IPS-18a (cell line): ENCODE measurements around the gene MLLT10.
A peak's percentile ranks its signal among the peaks of the same experiment; 100 is the strongest.

ENCODE experiments used
- H3K27ac ChIP-seq: one replicate; pipeline ENCODE4 v1.5.1; 2013; ENCODE audit warnings: low read length
- H3K27me3 ChIP-seq: one replicate; pipeline ENCODE4 v1.6.1; 2013; ENCODE audit warnings: mild to moderate bottlenecking, low read length; ENCODE audit not compliant: control insufficient read depth, insufficient read depth
- H3K36me3 ChIP-seq: one replicate; pipeline ENCODE4 v1.6.1; 2013; ENCODE audit warnings: low read depth, low read length; ENCODE audit not compliant: control insufficient read depth
- H3K4me1 ChIP-seq: one replicate; pipeline ENCODE4 v1.6.1; 2013; ENCODE audit warnings: low read depth, low read length; ENCODE audit not compliant: control insufficient read depth
- H3K4me3 ChIP-seq: one replicate; pipeline ENCODE4 v1.5.1; 2013; ENCODE audit warnings: low read length
- H3K9ac ChIP-seq: one replicate; pipeline ENCODE4 v1.6.1; 2013; ENCODE audit warnings: mild to moderate bottlenecking, low read length, moderate library complexity
- H3K9me3 ChIP-seq: one replicate; pipeline ENCODE4 v1.6.1; 2013; ENCODE audit warnings: low read depth, low read length; ENCODE audit not compliant: control insufficient read depth

The MLLT10 gene

DNA sequence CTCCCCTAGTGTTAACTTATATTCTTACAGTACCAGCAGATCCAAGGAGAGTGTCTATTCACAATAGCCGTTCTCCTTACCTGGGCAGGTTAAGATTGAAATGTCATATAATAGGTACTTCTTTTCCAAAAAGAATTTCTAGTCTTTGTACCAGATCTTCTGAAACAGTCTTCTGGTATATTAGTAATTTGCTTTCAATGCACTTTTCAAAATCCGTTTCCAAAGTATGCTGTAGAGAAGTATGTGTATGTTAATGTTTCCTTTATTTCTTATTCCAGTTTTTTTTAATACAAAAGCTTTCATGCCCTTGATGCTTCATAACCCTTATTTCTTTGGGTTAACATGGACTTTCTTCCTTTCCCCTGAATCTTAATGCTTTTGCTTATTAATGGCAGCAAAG is 188.2 kb downstream of the MLLT10 start:
- Histone ChIP-seq H3K4me1 (peaks cover 30% of the 10 kb centered on the region), H3K9ac (no peak overlapping the region), H3K36me3 (peaks cover 4% of the 10 kb centered on the region), H3K4me3 (no peak overlapping the region), H3K27ac (no peak overlapping the region), H3K27me3 (no peaks in the 10 kb centered on the region), H3K9me3 (no peaks in the 10 kb centered on the region)

DNA sequence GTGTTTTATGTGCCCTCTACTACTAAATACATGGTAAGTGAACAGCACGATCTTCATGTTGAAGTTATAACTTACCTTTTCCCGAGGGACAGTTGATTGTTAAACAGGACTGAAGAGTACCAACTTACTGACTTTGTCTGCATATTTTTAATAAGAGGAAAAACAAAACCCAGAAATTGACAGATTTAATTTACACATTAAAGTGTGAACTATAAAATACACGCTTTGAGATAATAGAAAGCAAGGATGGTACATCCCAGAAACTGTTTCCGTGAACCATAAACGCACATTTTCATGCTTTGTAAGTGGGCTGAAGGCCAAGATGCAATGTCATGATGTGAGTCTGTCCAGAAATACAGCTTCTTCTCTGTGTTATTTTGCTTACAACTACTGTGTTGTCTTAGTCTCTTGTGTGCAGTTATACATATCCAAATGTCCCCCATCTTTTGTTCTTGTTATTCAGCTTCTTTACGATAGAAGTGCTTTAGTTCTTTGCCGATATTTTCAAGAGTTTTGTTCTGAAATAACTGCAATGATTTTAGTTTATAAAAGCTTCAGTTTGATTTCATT is 190.1 kb downstream of the MLLT10 start:
- H3K9me3 ChIP-seq, result no peaks in the 10 kb centered on the region
- H3K4me1 ChIP-seq, result peaks cover 35% of the 10 kb centered on the region
- H3K27me3 ChIP-seq, result no peaks in the 10 kb centered on the region
- peaks cover 17% of the 10 kb centered on the region for H3K36me3 ChIP-seq
- no peak overlapping the region for H3K4me3 ChIP-seq
- H3K27ac ChIP-seq, result no peak overlapping the region
- no peak overlapping the region for H3K9ac ChIP-seq

DNA sequence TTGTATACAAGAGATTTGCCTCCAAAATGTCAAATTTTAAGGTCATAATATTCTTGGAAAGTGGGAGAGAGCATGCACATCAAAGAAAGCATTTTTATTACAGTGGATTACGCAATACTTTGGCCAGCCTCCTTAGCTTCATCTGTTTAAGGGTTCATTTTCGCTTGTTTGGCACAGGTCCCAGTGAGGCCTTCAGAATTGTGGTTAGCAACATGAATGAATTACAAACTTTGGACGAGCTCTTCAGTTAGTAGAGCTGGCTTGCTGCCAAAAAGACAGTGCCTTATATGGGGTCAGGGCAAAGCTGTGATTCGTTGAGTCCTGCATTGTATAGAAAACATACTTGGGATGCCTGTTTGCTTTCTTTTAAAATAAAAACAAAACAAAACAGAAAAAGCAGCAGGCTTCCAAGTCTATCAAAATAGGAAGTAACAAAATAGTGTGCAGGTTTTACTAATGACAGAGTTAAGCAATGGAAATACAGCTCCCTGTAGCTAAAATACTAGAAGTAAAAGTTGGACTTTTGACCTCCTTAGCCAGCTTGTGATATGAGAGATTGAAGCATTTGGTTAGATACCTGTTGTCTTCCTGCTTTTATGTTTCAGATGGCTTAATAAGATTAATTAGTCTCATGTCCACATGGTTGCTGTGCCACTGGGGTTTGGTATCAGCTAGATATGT is 190.8 kb downstream of the MLLT10 start:
- H3K9ac ChIP-seq, result no peak overlapping the region
- no peak overlapping the region for H3K27ac ChIP-seq
- H3K4me1 ChIP-seq, result peaks cover 32% of the 10 kb centered on the region
- H3K27me3 ChIP-seq, result no peaks in the 10 kb centered on the region
- H3K4me3 ChIP-seq, result no peak overlapping the region
- H3K36me3 ChIP-seq, result peaks cover 21% of the 10 kb centered on the region
- H3K9me3 ChIP-seq, result no peaks in the 10 kb centered on the region

DNA sequence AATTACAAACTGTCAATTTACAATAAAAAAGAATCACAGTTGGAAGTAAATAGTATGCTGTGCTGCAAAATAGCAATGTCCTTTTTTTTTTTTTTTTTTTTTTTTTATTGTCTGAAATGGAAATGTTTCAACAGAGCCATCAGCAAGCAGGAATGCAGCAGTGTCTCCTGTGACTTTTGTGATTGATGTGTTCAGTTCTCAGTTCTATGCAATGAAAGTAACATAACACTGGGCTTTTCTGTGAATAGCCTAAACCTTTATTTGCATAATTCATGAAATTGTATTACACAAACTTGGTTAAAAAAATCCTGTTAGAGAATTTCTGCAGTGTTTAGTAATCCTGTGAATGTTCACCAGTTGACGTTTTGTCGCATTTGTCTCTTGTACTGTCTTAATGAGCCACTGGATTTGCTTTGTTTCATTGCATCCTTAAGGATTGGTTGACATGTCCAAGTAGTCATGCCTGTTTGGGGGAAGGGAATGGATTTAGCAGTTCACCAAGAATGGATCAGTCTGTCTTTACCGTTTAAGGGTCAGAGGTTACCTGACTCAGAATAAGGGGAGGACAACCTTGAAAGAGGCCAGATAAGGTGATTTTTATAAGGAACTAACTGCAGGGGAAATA is 192.7 kb downstream of the MLLT10 start:
- H3K9me3 ChIP-seq, result no peaks in the 10 kb centered on the region

DNA sequence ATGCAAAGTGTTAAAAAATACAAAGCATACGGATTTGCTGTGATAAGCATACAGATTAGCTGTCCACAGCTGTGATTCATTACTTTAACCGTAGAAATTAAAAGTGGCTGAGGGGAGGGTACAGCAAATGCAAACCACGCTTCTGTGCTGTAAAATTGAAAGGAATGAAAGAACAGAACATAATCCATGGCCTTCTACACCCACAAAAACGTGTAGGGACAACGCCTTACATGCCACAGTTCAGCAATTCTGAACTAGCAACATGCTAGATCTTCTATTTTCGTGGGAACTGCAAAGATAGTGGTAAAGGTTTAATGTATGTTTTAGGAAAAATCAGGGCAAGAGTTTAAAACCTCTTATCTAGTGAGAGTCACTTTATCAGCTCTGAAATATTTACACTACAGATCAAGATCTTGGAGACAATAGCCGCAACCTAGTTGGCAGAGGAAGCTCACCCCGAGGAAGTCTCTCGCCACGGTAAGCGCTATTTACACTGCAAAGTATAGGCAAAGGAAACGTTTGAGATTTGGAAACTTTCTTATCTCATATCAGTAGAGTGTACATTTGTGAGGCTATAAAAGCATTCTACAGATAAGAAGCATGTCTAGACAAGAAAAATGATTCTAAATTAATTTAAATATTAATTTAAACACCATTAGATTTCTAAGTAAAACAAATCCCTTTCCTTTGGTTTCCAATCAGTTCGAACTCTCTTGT is 193.6 kb downstream of the MLLT10 start:
- Histone ChIP-seq H3K9me3 (no peaks in the 10 kb centered on the region), H3K27me3 (no peaks in the 10 kb centered on the region), H3K9ac (no peak overlapping the region), H3K36me3 (peaks cover 26% of the 10 kb centered on the region), H3K4me3 (no peak overlapping the region), H3K27ac (no peak overlapping the region), H3K4me1 (peaks cover 35% of the 10 kb centered on the region)

More for the DNA sequence above, 192.7 kb downstream of the MLLT10 start:
- peaks cover 26% of the 10 kb centered on the region for H3K36me3 ChIP-seq
- no peaks in the 10 kb centered on the region for H3K27me3 ChIP-seq
- H3K27ac ChIP-seq, result no peak overlapping the region
- H3K4me1 ChIP-seq, result peaks cover 27% of the 10 kb centered on the region
- H3K4me3 ChIP-seq, result peak overlapping the region; percentile 21
- H3K9ac ChIP-seq, result no peak overlapping the region

DNA sequence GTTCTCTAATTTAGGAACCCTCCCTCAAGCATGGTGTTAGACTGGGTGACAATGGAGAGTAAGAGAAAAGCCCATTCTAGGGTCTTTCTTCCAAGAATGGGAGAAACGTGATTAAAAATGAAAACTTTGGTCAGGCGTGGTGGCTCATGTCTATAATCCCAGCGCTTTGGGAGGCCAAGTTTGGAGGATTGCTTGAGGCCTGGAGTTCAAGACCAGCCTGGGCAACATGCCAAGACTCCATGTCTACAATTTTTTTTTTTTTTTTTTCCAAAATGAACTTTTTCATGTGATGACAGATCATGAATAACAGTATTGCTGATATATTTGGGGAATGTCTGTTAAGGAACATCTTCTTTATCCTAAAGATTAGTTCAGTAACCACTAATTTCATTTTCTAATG is 194.6 kb downstream of the MLLT10 start:
- no peak overlapping the region for H3K4me3 ChIP-seq
- no peak overlapping the region for H3K27ac ChIP-seq
- H3K9ac ChIP-seq, result no peak overlapping the region
- H3K9me3 ChIP-seq, result no peaks in the 10 kb centered on the region
- peaks cover 42% of the 10 kb centered on the region for H3K4me1 ChIP-seq
- no peaks in the 10 kb centered on the region for H3K27me3 ChIP-seq
- peaks cover 27% of the 10 kb centered on the region for H3K36me3 ChIP-seq

DNA sequence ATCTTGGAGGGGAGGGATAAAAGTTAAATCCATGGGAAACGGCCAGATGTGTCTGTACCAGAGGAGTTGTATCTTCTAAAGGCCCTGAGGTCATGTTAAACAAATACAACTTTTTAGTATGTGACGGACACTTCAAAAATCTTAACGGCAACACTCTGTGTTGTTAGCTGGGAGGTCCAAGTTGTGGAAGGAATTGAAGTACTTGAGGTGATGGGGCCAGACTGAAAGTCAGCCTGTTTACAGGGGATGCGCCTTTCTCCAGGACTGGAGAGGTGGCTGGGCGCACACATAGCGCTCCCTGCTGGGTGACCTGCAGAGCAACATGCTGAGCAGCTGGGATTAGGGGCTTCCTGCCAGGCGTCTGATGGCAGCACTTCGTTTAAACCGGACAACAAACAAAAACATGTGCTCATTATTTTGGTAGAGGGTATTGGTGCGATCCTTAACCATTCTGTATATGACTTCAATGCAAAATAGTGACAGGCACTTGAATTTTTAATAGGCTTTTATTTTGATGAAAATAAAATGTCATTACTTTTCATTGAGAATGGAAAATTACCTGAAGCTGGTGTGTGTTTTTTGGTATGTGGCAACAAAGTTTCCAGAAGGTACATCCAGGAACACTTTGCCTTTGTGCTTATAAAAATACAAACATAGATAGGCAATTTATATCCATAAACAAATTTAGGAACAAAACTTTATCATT is 198.2 kb downstream of the MLLT10 start:
- no peak overlapping the region for H3K27ac ChIP-seq
- H3K27me3 ChIP-seq, result no peaks in the 10 kb centered on the region
- no peaks in the 10 kb centered on the region for H3K9me3 ChIP-seq
- H3K4me1 ChIP-seq, result peaks cover 25% of the 10 kb centered on the region
- H3K36me3 ChIP-seq, result peaks cover 32% of the 10 kb centered on the region
- no peak overlapping the region for H3K4me3 ChIP-seq
- no peak overlapping the region for H3K9ac ChIP-seq

DNA sequence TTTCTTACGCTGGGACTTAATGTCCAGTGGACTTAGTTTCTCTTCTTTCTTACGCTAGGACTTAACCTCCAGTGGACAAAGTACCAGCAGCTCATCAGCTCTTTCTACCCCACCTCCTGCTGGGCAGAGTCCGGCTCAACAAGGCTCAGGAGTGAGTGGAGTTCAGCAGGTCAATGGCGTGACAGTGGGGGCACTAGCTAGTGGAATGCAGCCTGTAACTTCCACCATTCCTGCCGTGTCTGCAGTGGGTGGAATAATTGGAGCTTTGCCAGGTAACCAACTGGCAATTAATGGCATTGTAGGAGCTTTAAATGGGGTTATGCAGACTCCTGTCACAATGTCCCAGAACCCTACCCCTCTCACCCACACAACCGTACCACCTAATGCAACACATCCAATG is 199.7 kb downstream of the MLLT10 start:
- H3K27me3 ChIP-seq, result no peaks in the 10 kb centered on the region
- H3K9ac ChIP-seq, result no peak overlapping the region
- no peaks in the 10 kb centered on the region for H3K9me3 ChIP-seq
- H3K27ac ChIP-seq, result no peak overlapping the region
- H3K36me3 ChIP-seq, result peaks cover 27% of the 10 kb centered on the region
- peaks cover 20% of the 10 kb centered on the region for H3K4me1 ChIP-seq
- H3K4me3 ChIP-seq, result no peak overlapping the region

DNA sequence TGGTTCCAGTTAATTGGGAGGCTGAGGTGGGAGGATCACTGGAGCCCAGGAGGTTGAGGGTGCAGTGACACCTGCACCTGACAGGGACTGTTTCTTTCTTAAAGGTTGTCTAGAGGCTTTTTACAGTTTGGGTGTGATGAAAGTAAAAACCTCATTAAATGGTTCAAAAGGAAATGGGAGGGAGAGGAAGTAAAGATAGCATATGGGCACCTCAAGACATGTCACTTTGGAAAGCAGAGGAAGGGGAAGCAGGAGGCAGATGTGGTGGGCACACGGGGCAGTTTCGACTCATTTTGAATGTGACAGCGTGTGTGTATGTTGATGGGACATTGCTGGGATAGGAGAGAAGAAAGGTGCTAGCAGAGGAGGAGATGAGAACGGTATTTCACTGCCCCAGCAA is 203.1 kb downstream of the MLLT10 start:
- Histone ChIP-seq H3K27ac (no peak overlapping the region), H3K9ac (no peak overlapping the region), H3K27me3 (no peaks in the 10 kb centered on the region), H3K9me3 (no peaks in the 10 kb centered on the region), H3K4me3 (no peak overlapping the region), H3K36me3 (peaks cover 41% of the 10 kb centered on the region), H3K4me1 (peaks cover 19% of the 10 kb centered on the region)

DNA sequence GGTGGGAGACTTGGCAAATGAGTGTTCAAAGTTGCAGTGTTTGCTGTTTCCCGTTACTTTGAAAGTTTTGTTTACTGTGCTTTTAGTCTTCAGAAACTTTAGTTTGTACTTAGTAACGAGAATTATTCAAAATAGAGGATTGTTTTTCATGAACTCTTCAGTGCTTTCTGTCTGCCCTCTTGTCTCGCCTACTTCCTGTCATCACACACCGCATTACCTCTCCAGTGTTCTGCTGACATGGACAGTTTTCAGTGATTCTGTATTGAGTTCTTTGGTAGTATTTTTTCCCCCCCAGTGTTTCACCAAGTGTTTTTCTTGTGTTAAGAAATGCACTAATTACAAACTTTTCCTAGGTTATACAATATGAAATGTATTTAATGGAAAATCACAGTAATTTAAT is 207.0 kb downstream of the MLLT10 start:
- Histone ChIP-seq H3K36me3 (peaks cover 49% of the 10 kb centered on the region), H3K4me3 (no peak overlapping the region), H3K4me1 (peaks cover 10% of the 10 kb centered on the region), H3K27ac (no peak overlapping the region), H3K9ac (no peak overlapping the region), H3K27me3 (no peaks in the 10 kb centered on the region), H3K9me3 (no peaks in the 10 kb centered on the region)

DNA sequence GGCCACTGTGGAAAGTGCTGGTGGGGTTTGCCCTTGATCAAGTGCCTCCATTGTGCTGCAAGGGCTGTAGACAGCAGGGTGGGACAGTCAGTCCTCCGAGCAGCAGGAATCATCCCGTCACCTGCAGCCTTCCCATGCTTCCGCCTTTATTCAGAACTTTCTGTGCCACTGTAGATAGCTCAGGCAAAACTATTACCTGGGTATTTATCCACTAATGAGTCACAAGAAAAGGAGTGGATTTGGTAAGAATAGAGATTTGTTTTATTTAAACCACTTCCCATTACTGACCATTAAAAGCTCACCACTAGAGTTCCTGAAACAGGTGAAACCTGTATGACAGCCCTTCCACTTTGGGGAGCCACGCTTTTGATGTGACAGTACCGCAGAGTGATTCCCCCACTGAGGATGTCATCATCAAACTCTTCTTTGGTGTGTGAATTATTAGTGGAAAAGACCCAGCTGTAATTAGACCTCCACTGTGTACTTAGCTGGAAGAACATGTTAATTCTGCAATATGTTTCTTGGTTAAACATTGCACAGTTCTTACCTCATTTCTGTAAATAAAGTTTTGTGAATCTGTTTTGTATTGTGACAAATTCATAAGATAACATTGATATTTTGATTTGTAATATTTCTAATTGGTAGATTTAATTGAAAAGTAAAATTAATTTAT is 208.8 kb downstream of the MLLT10 start:
- no peak overlapping the region for H3K27ac ChIP-seq
- H3K9me3 ChIP-seq, result no peaks in the 10 kb centered on the region
- H3K9ac ChIP-seq, result no peak overlapping the region
- no peak overlapping the region for H3K4me3 ChIP-seq
- H3K4me1 ChIP-seq, result peaks cover 12% of the 10 kb centered on the region
- no peaks in the 10 kb centered on the region for H3K27me3 ChIP-seq
- peaks cover 49% of the 10 kb centered on the region for H3K36me3 ChIP-seq
